Tibial nerve (tissue), 4 donors: ENCODE results near the gene NFATC2. TPM values are rescaled to one million over a fixed set of nuclear protein-coding genes. Genes with fewer than 3 reads are reported as not detected.

Source experiments
- DNase-seq, 2 donors: peaks; one replicate each; pipeline ENCODE4 v3.0.0-alpha.2; 2019; ENCODE audit warnings: low spot score in 2 of 2
- H3K27ac ChIP-seq, 4 donors: fragments of 200-600 bp; sonication (generic) in 3 of 4; one replicate each; pipeline ENCODE4 v1.5.1; 2017 to 2019; ENCODE audit warnings: mild to moderate bottlenecking in 1 of 4
- H3K27me3 ChIP-seq, 2 donors: fragments of 200-600 bp; sonication (generic) in 1 of 2; one replicate each; pipeline versions ENCODE4 v1.5.1 to v1.6.0; 2017 to 2019
- H3K36me3 ChIP-seq, 3 donors: fragments of 200-600 bp; sonication (generic); one replicate each; pipeline ENCODE4 v1.5.1; 2018 to 2019
- H3K4me1 ChIP-seq, 4 donors: fragments of 200-600 bp; sonication (generic) in 3 of 4; one replicate each; pipeline ENCODE4 v1.5.1; 2017 to 2019
- H3K4me3 ChIP-seq, 4 donors: fragments of 200-600 bp; sonication (generic) in 3 of 4; one replicate each; pipeline ENCODE4 v1.5.1; 2017 to 2019; ENCODE audit warnings: mild to moderate bottlenecking in 1 of 4, moderate library complexity in 1 of 4
- H3K9me3 ChIP-seq, 4 donors: fragments of 200-600 bp; sonication (generic) in 3 of 4; one replicate each; pipeline ENCODE4 v1.5.1; 2017 to 2019
- CTCF ChIP-seq, 5 experiments: fragments of 200-600 bp in 3 of 5; fragments of 450-650 bp in 2 of 5; sonication (generic) in 3 of 5; IDR thresholded peaks; one replicate each; pipeline ENCODE4 v1.5.1; 2016 to 2019; ENCODE audit warnings: antibody characterized with exemption in 5 of 5, mild to moderate bottlenecking in 3 of 5, moderate library complexity in 2 of 5
- EP300 ChIP-seq, 2 donors: sonication (generic); formaldehyde crosslinking; IDR thresholded peaks; one replicate each; pipeline ENCODE4 v1.6.1; 2017; ENCODE audit warnings: antibody characterized with exemption in 2 of 2, mild to moderate bottlenecking in 1 of 2
- POLR2A ChIP-seq, 2 donors: fragments of 450-650 bp; IDR thresholded peaks; one replicate each; pipeline ENCODE4 v1.6.1; 2017; ENCODE audit warnings: antibody characterized with exemption in 2 of 2, mild to moderate bottlenecking in 2 of 2, moderate library complexity in 2 of 2
- WGBS, 2 donors: methylation state at CpG; one replicate each; pipeline ENCODE4 v1.1.5; 2018; 5-methylcytosine and 5-hydroxymethylcytosine counted together
- total RNA-seq, 4 donors: library from RNA; depleted of rRNA; stranded (reverse); fragments of >200 nt; gene quantifications; one replicate each; pipeline ENCODE4 v1.1.0, GENCODE V29; 2016

The NFATC2 gene
- total RNA-seq, 4 donors from 2014 or later, result 6.0 to 11.5 (median 7.7) TPM

GRCh38 chr20:51401496-51401895, 141.0 kb downstream of the NFATC2 start:
- WGBS, 2 donors, result 92 to 95% methylated on average over 4 of the region's 4 CpGs
- TF ChIP-seq CTCF (IDR thresholded peaks at IDR 0.05) (no peak), EP300 (IDR thresholded peaks at IDR 0.05) (no peak), POLR2A (IDR thresholded peaks at IDR 0.05) (no peak)
- DNase-seq, result no peak
- H3K36me3 ChIP-seq, result peaks cover 0 to 2% (median 0%) of the 10 kb centered on the region in 3 donors
- peak overlapping the region in 1 of 4 donors; percentile 78 for H3K27ac ChIP-seq
- H3K4me1 ChIP-seq, result peaks cover 0 to 35% (median 11%) of the 10 kb centered on the region in 4 donors
- no peak overlapping the region for H3K4me3 ChIP-seq
- H3K9me3 ChIP-seq, result no peaks in the 10 kb centered on the region
- no peaks in the 10 kb centered on the region for H3K27me3 ChIP-seq

- Histone ChIP-seq H3K4me3 (no peak overlapping the region), H3K9me3 (no peaks in the 10 kb centered on the region), H3K27ac (peak overlapping the region in 1 of 4 donors; percentile 78), H3K27me3 (no peaks in the 10 kb centered on the region), H3K36me3 (no peaks in the 10 kb centered on the region), H3K4me1 (peaks cover 0 to 40% (median 11%) of the 10 kb centered on the region in 4 donors)
- no peak for DNase-seq
- WGBS, 2 donors, result 89 to 92% methylated on average over 17 of the region's 17 CpGs
- TF ChIP-seq CTCF (IDR thresholded peaks at IDR 0.05) (no peak), POLR2A (IDR thresholded peaks at IDR 0.05) (no peak), EP300 (IDR thresholded peaks at IDR 0.05) (no peak)
Measured at GRCh38 chr20:51400051-51400926, 142.2 kb downstream of the NFATC2 start.

GRCh38 chr20:51399006-51399890, 143.3 kb downstream of the NFATC2 start:
- Histone ChIP-seq H3K27ac (peak overlapping the region in 1 of 4 donors; percentile 78), H3K36me3 (no peaks in the 10 kb centered on the region), H3K4me3 (no peak overlapping the region), H3K27me3 (no peaks in the 10 kb centered on the region), H3K9me3 (no peaks in the 10 kb centered on the region), H3K4me1 (peaks cover 0 to 45% (median 11%) of the 10 kb centered on the region in 4 donors)
- DNase-seq, result no peak
- 84% methylated on average over 6 of the region's 6 CpGs for WGBS, 2 donors
- no peak for TF ChIP-seq EP300 (IDR thresholded peaks at IDR 0.05)
- TF ChIP-seq POLR2A (IDR thresholded peaks at IDR 0.05), result no peak
- no peak for TF ChIP-seq CTCF (IDR thresholded peaks at IDR 0.05)

GRCh38 chr20:51398552-51398951, 144.0 kb downstream of the NFATC2 start:
- no peak for DNase-seq
- Histone ChIP-seq H3K27me3 (no peaks in the 10 kb centered on the region), H3K36me3 (no peaks in the 10 kb centered on the region), H3K4me3 (no peak overlapping the region), H3K4me1 (peaks cover 0 to 52% (median 12%) of the 10 kb centered on the region in 4 donors), H3K9me3 (no peaks in the 10 kb centered on the region), H3K27ac (no peak overlapping the region)
- TF ChIP-seq EP300 (IDR thresholded peaks at IDR 0.05), result no peak
- no peak for TF ChIP-seq CTCF (IDR thresholded peaks at IDR 0.05)
- no peak for TF ChIP-seq POLR2A (IDR thresholded peaks at IDR 0.05)
- WGBS, 2 donors, result 67 to 74% methylated on average over 4 of the region's 4 CpGs
